OCI-LY3 (cell line): ENCODE measurements around the gene GRP.

Experiments used
- H2AFZ ChIP-seq: fragments of 200-600, 300-600 bp; shearing (Covaris generic); 2 replicates; pipeline ENCODE4 v1.6.0; 2014; ENCODE audit warnings: antibody characterized with exemption, low read depth, low read length
- H3K27ac ChIP-seq: fragments of 200-600, 300-600 bp; sonication (generic); 2 replicates; pipeline ENCODE4 v1.5.1; 2014; ENCODE audit warnings: mild to moderate bottlenecking, low read length, moderate library complexity, mixed read lengths
- H3K27me3 ChIP-seq: fragments of 200-600, 300-600 bp; sonication (generic); 2 replicates; pipeline ENCODE4 v1.6.1; 2014; ENCODE audit warnings: low read depth, low read length, mixed read lengths
- H3K36me3 ChIP-seq: fragments of 200-600, 300-600 bp; sonication (generic); replicated peaks from 2 replicates; pipeline ENCODE3; 2014; ENCODE audit warnings: low read depth, low read length, mixed read lengths
- H3K4me1 ChIP-seq: fragments of 300-600, 200-600 bp; sonication (generic); 2 replicates; pipeline ENCODE4 v1.6.1; 2014; ENCODE audit warnings: low read length, mixed read lengths
- H3K4me2 ChIP-seq: fragments of 200-600, 300-600 bp; sonication (generic); 2 replicates; pipeline ENCODE4 v1.6.1; 2014; ENCODE audit warnings: low read length, mixed read lengths
- H3K4me3 ChIP-seq: fragments of 300-600, 200-600 bp; sonication (generic); 2 replicates; pipeline ENCODE4 v1.5.1; 2014; ENCODE audit warnings: antibody characterized with exemption, mild to moderate bottlenecking, low read length, moderate library complexity
- H3K79me2 ChIP-seq: fragments of 300-600, 200-600 bp; shearing (Covaris generic); 2 replicates; pipeline ENCODE4 v1.6.1; 2014; ENCODE audit warnings: mild to moderate bottlenecking, low read length, mixed read lengths
- H3K9ac ChIP-seq: fragments of 300-600, 200-600 bp; shearing (Covaris generic); 2 replicates; pipeline ENCODE4 v1.6.0; 2014; ENCODE audit warnings: mild to moderate bottlenecking, low read length, moderate library complexity
- H3K9me3 ChIP-seq: fragments of 200-600, 300-600 bp; shearing (Covaris generic); 2 replicates; pipeline ENCODE4 v1.6.1; 2014; ENCODE audit warnings: low read length, mixed read lengths; ENCODE audit not compliant: insufficient read depth
- H4K20me1 ChIP-seq: fragments of 200-600, 300-600 bp; sonication (generic); 2 replicates; pipeline ENCODE4 v1.6.1; 2016; ENCODE audit warnings: low read length, mixed read lengths; ENCODE audit not compliant: insufficient read depth
- CTCF ChIP-seq: fragments of 200-600, 300-600 bp; sonication (generic); IDR thresholded peaks from 2 replicates; pipeline ENCODE4 v1.5.1; 2014; ENCODE audit warnings: antibody characterized with exemption, low read length, low read depth
- EZH2phosphoT487 ChIP-seq: fragments of 200-600 bp; shearing (Covaris generic); IDR thresholded peaks from 2 replicates; pipeline ENCODE4 v1.6.1; 2018; ENCODE audit warnings: antibody characterized with exemption, mixed run types, low read depth

Gene GRP

GRCh38 chr18:59219672-59220163, at the start of gene GRP:
GRP (plus strand) TSS chr18:59220158; CDS start chr18:59220266, 108 bp downstream.
- H4K20me1 ChIP-seq = no peaks in the 10 kb centered on the region
- no peak within 1 kb of the TSS for H3K4me3 ChIP-seq
- H3K4me2 ChIP-seq = no peak within 1 kb of the TSS
- peaks cover 20% of the 10 kb centered on the region for H3K4me1 ChIP-seq
- no peak within 1 kb of the TSS for H3K9ac ChIP-seq
- no peaks in the 10 kb centered on the region for H3K36me3 ChIP-seq
- TF ChIP-seq EZH2phosphoT487 (no peak), CTCF (no peak)
- no peak within 1 kb of the TSS for H3K27ac ChIP-seq
- no peaks in the 10 kb centered on the region for H3K9me3 ChIP-seq
- H3K27me3 ChIP-seq = peaks cover 29% of the 10 kb centered on the region
- no peaks in the 10 kb centered on the region for H3K79me2 ChIP-seq
- H2AFZ ChIP-seq = no peak within 1 kb of the TSS

GRCh38 chr18:59172664-59173249, 47.2 kb upstream of the GRP start:
- no peaks in the 10 kb centered on the region for H4K20me1 ChIP-seq
- H3K9me3 ChIP-seq = peaks cover 32% of the 10 kb centered on the region
- H3K9ac ChIP-seq = no peak overlapping the region
- H3K4me3 ChIP-seq = no peak overlapping the region
- H2AFZ ChIP-seq = no peak overlapping the region
- no peak overlapping the region for H3K4me2 ChIP-seq
- H3K36me3 ChIP-seq = no peaks in the 10 kb centered on the region
- no peak overlapping the region for H3K27ac ChIP-seq
- no peaks in the 10 kb centered on the region for H3K79me2 ChIP-seq
- no peaks in the 10 kb centered on the region for H3K4me1 ChIP-seq
- TF ChIP-seq EZH2phosphoT487 (no peak), CTCF (no peak)
- H3K27me3 ChIP-seq = no peaks in the 10 kb centered on the region

- Histone ChIP-seq H3K36me3 (no peaks in the 10 kb centered on the region), H3K4me3 (no peak overlapping the region), H3K4me1 (no peaks in the 10 kb centered on the region), H3K9ac (no peak overlapping the region), H3K4me2 (no peak overlapping the region), H3K9me3 (peaks cover 23% of the 10 kb centered on the region), H3K27ac (no peak overlapping the region), H2AFZ (no peak overlapping the region), H3K79me2 (no peaks in the 10 kb centered on the region), H4K20me1 (no peaks in the 10 kb centered on the region), H3K27me3 (no peaks in the 10 kb centered on the region)
- TF ChIP-seq EZH2phosphoT487 (no peak), CTCF (no peak)
Measured at GRCh38 chr18:59177485-59177884, 42.5 kb upstream of the GRP start.

GRCh38 chr18:59180150-59180845, 39.7 kb upstream of the GRP start:
- no peak overlapping the region for H3K9ac ChIP-seq
- TF ChIP-seq CTCF (no peak), EZH2phosphoT487 (no peak)
- H3K27ac ChIP-seq = no peak overlapping the region
- H4K20me1 ChIP-seq = no peaks in the 10 kb centered on the region
- no peaks in the 10 kb centered on the region for H3K9me3 ChIP-seq
- H2AFZ ChIP-seq = no peak overlapping the region; the same call in 1 of the 2 replicates
- H3K4me3 ChIP-seq = no peak overlapping the region
- H3K36me3 ChIP-seq = no peaks in the 10 kb centered on the region
- H3K27me3 ChIP-seq = no peaks in the 10 kb centered on the region
- no peaks in the 10 kb centered on the region for H3K79me2 ChIP-seq
- H3K4me2 ChIP-seq = no peak overlapping the region
- no peaks in the 10 kb centered on the region for H3K4me1 ChIP-seq
